ENCODE results near the gene GPR162.
A peak's percentile ranks its signal among the peaks of the same experiment; 100 is the strongest.

The GPR162 gene

DNA sequence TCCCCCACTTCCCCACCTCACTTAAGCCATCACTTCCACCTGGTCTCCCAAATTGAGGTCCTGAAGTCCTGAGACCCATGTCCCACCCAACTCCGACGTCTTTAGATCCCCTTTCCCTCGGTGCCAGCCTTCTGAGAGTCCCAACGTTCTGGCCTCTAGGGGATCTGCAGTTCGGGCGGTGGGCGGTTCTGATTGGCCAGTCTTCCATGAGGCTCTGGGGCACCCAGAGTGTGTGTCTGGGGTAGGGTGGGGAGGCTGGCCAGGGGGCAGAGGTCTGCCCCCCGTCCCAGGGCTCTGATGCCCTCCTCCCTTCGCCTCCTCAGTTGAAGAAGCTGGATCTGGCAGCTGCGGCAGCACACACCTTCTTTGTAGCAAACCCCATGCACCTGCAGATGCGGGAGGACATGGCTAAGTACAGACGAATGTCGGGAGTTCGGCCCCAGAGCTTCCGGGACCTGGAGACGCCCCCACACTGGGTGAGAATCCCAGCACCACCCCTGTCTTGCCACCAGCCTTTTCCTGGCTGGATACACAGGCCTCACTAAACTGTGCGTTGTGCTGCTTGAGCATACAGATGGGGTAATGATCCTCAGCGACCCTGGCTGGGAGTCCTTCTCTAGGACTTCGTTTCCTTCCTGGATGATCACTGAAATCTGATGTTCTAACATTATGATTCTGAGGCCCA lies 8.1 kb downstream of the GPR162 start:
- TF ChIP-seq, protein P1, sequence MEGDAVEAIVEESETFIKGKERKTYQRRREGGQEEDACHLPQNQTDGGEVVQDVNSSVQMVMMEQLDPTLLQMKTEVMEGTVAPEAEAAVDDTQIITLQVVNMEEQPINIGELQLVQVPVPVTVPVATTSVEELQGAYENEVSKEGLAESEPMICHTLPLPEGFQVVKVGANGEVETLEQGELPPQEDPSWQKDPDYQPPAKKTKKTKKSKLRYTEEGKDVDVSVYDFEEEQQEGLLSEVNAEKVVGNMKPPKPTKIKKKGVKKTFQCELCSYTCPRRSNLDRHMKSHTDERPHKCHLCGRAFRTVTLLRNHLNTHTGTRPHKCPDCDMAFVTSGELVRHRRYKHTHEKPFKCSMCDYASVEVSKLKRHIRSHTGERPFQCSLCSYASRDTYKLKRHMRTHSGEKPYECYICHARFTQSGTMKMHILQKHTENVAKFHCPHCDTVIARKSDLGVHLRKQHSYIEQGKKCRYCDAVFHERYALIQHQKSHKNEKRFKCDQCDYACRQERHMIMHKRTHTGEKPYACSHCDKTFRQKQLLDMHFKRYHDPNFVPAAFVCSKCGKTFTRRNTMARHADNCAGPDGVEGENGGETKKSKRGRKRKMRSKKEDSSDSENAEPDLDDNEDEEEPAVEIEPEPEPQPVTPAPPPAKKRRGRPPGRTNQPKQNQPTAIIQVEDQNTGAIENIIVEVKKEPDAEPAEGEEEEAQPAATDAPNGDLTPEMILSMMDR (IDR thresholded peaks at IDR 0.05; ENCODE audit: low read depth, low read length), result peak; percentile 34
- DNase-seq (ENCODE audit: low read depth, low spot score), result no peak
- in situ Hi-C loops (cut with HindIII; ENCODE audit: low sequenced_read_pairs), result no loop called here
- H3K4me3 ChIP-seq (ENCODE audit: low read depth, low read length), result peak overlapping the region; percentile 94

DNA sequence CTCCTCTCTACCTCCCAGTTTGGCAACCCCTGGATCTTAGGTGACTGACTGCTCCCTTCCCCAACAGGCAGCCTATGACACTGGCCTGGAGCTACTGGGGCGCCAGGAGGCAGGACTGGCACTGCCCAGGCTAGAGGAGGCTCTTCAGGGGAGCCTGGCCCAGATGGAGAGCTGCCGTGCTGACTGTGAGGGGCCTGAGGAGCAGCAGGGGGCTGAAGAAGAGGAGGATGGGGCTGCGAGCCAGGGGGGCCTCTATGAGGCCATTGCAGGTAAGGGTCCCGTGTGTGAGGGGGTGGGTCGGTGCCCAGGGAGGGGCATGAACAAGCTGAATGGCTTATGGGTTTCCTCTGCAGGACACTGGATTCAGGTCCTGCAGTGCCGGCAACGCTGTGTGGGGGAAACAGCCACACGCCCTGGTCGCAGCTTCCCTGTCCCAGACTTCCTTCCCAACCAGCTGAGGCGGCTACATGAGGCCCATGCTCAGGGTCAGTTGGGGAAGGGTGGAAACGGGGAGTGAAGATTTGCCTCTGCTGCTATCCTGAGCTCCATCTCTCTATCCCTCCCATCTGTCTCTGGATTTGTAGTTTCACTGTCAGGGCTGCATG lies 8.8 kb downstream of the GPR162 start:
- no peak overlapping the region for H3K4me3 ChIP-seq (ENCODE audit: low read depth, low read length)
- TF ChIP-seq, protein P1 (IDR thresholded peaks at IDR 0.05; ENCODE audit: low read depth, low read length), result no peak
- DNase-seq (ENCODE audit: low read depth, low spot score), result no peak
- in situ Hi-C loops (cut with HindIII; ENCODE audit: low sequenced_read_pairs), result no loop called here

DNA sequence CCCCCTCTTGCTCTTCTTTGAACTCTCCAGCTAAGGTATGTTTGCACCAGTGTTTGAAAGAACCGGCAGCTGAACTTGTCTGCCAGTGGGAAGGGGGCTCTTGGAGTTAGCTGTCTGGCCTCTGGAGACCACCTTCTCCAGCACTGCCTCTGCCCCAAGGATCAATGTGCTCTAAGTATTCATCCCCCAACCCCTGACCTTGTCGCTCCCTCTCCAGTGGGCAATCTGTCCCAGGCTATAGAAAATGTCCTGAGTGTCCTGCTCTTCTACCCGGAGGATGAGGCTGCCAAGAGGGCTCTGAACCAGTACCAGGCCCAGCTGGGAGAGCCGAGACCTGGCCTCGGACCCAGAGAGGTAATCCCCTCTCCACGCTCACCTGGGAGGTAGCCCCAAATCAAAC lies 9.4 kb downstream of the GPR162 start:
- in situ Hi-C loops (cut with HindIII; ENCODE audit: low sequenced_read_pairs), result no loop called here
- DNase-seq (ENCODE audit: low read depth, low spot score), result no peak
- TF ChIP-seq, protein P1 (IDR thresholded peaks at IDR 0.05; ENCODE audit: low read depth, low read length), result no peak
- H3K4me3 ChIP-seq (ENCODE audit: low read depth, low read length), result no peak overlapping the region

DNA sequence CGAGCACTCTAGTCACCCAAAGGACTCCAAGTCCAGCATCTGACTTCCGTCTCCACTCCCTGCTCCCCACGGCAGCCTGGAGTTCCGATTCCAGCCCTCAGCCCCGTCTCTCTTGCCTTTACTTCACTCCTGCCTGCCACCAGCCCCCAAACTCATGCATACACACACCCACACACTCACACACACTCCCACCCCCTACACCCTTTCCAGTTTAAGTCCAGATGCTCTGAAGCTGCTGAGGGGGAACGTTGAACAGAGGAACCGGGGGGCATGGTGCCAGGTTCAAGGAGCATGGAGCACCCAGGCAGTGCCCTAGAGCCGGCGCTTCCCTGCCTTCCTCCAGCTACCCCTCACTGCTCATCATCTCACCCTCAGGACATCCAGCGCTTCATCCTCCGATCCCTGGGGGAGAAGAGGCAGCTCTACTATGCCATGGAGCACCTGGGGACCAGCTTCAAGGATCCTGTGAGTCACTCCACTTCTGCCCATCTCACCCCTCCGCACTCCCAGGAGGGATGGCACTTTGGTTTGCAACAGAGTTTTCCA lies 9.9 kb downstream of the GPR162 start:
- TF ChIP-seq, protein P1 (IDR thresholded peaks at IDR 0.05; ENCODE audit: low read depth, low read length), result no peak
- in situ Hi-C loops (cut with HindIII; ENCODE audit: low sequenced_read_pairs), result no loop called here
- no peak for DNase-seq (ENCODE audit: low read depth, low spot score)
- H3K4me3 ChIP-seq (ENCODE audit: low read depth, low read length), result no peak overlapping the region

DNA sequence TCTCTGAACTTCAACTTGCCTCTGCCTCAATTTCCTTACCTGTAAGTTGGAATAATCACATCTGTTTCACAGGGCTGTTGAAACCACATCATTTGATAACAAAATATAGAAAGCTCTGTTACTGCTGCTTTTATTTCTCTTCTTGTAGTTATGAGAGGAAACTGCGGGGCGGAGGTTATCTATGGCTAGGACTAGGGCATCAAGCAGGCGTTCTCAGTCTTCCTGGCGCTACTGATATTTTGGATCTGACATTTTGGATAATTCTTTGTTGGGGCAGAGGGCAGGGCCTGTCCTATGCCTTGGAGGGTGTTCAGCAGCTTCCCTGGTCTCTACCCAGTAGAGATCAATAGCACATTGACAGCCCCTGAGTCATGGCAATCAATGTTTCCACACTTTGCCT lies 10.5 kb downstream of the GPR162 start:
- no peak for DNase-seq (ENCODE audit: low read depth, low spot score)
- TF ChIP-seq, protein P1 (IDR thresholded peaks at IDR 0.05; ENCODE audit: low read depth, low read length), result no peak
- in situ Hi-C loops (cut with HindIII; ENCODE audit: low sequenced_read_pairs), result no loop called here

DNA sequence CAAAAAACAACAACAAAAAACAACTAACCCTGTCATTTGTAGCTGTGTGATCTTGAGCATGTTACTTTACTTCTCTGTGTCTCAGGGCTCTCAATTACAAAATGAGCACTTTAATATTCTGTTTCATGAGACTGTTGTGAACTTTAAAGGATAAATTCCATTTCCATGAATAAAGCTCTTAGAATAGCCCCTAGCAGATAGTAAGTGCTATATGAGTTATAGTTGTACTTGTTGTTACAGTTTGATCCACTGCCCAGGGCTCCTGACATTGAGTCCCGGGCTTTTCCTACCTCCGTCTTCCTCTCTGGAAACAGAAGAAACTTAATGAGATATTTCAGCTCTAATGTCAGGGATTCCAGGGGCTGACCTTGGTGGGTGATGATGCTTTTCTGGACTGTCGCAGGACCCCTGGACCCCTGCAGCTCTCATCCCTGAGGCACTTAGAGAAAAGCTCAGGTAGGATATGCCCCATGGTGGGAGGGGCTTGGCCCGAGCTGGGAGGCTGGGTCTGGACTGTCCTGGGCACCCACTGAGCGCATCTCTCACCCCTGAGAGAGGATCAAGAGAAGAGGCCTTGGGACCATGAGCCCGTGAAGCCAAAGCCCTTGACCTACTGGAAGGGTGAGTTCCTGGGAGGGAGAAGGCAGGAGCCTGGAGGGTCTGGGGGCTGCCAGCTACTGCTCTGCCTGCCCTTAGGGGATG lies 11.7 kb downstream of the GPR162 start:
- no peak overlapping the region for H3K4me3 ChIP-seq (ENCODE audit: low read depth, low read length)
- DNase-seq (ENCODE audit: low read depth, low spot score), result no peak
- in situ Hi-C loops (cut with HindIII; ENCODE audit: low sequenced_read_pairs), result no loop called here
- TF ChIP-seq, protein P1 (IDR thresholded peaks at IDR 0.05; ENCODE audit: low read depth, low read length), result no peak

More for the DNA sequence above, 10.5 kb downstream of the GPR162 start:
- no peak overlapping the region for H3K4me3 ChIP-seq (ENCODE audit: low read depth, low read length)

Measured in astrocyte of the spinal cord (primary cell).